ENCODE results near the gene PTPN4. TPM values are rescaled to one million over a fixed set of nuclear protein-coding genes. Genes with fewer than 3 reads are reported as not detected.

The PTPN4 gene
- polyA plus RNA-seq, 3 donors = 5.5 to 6.7 (median 5.7) TPM

- Histone ChIP-seq H3K4me2 (replicated peaks; ENCODE audit: extremely low read depth, low read length, poor library complexity, severe bottlenecking) (no peak overlapping the region), H3K9ac (ENCODE audit: insufficient read depth, low read length, poor library complexity, severe bottlenecking) (no peak overlapping the region), H2AFZ (ENCODE audit: insufficient read depth, low read depth, low read length, poor library complexity, severe bottlenecking) (no peak overlapping the region), H3K4me3 (replicated peaks in 1 of 3; ENCODE audit: low read depth in 2 of 3, low read length in 3 of 3) (no peak overlapping the region), H3K27me3 (ENCODE audit: control insufficient read depth in 2 of 2, insufficient read depth in 2 of 2, low read length in 2 of 2) (no peaks in the 10 kb centered on the region), H3K27ac (ENCODE audit: low read depth in 1 of 2, low read length in 2 of 2) (no peak overlapping the region), H3K36me3 (replicated peaks in 1 of 2; ENCODE audit: control insufficient read depth in 1 of 2, insufficient read depth in 2 of 2, low read length in 2 of 2) (peaks cover 7 to 30% of the 10 kb centered on the region in 2 donors), H3K4me1 (ENCODE audit: control insufficient read depth in 1 of 2, insufficient read depth in 2 of 2, low read length in 2 of 2) (no peaks in the 10 kb centered on the region), H3K9me3 (replicated peaks in 1 of 2; ENCODE audit: control insufficient read depth in 1 of 2, insufficient read depth in 1 of 2, low read length in 2 of 2) (no peaks in the 10 kb centered on the region), H3K79me2 (ENCODE audit: insufficient read depth, low read length) (no peaks in the 10 kb centered on the region), H4K20me1 (ENCODE audit: insufficient read depth, low read length) (no peaks in the 10 kb centered on the region)
- H3K4me3 Mint-ChIP-seq = no peak overlapping the region
- DNase-seq = no peak
- H3K27me3 Mint-ChIP-seq (ENCODE audit: low read depth in 3 of 3) = no peaks in the 10 kb centered on the region
- H3K9me3 Mint-ChIP-seq = peaks cover 0 to 3% (median 0%) of the 10 kb centered on the region in 7 donors
- 100% methylated on average over 2 of the region's 2 CpGs for WGBS (ENCODE audit: insufficient coverage)
- H3K27ac Mint-ChIP-seq = no peak overlapping the region
- peaks cover 32 to 37% of the 10 kb centered on the region in 2 donors for H3K36me3 Mint-ChIP-seq
- intact Hi-C loops (cut with micrococcal nuclease) = no loop called here
- TF ChIP-seq CTCF (IDR thresholded peaks at IDR 0.05) = no peak
- peaks cover 2% of the 10 kb centered on the region for H3K4me1 Mint-ChIP-seq
These were observed 191.2 kb downstream of the PTPN4 start for GRCh38 chr2:119950966-119951365.

- Mint-ChIP-seq H3K4me3 (no peak overlapping the region), H3K27ac (no peak overlapping the region), H3K4me1 (no peaks in the 10 kb centered on the region), H3K36me3 (peaks cover 37 to 39% of the 10 kb centered on the region in 2 donors), H3K27me3 (ENCODE audit: low read depth in 3 of 3) (no peaks in the 10 kb centered on the region), H3K9me3 (peaks cover 0 to 3% (median 0%) of the 10 kb centered on the region in 7 donors)
- Histone ChIP-seq H3K27me3 (ENCODE audit: control insufficient read depth in 2 of 2, insufficient read depth in 2 of 2, low read length in 2 of 2) (no peaks in the 10 kb centered on the region), H3K79me2 (ENCODE audit: insufficient read depth, low read length) (no peaks in the 10 kb centered on the region), H3K36me3 (replicated peaks in 1 of 2; ENCODE audit: control insufficient read depth in 1 of 2, insufficient read depth in 2 of 2, low read length in 2 of 2) (peaks cover 9 to 39% of the 10 kb centered on the region in 2 donors), H3K4me1 (ENCODE audit: control insufficient read depth in 1 of 2, insufficient read depth in 2 of 2, low read length in 2 of 2) (no peaks in the 10 kb centered on the region), H4K20me1 (ENCODE audit: insufficient read depth, low read length) (no peaks in the 10 kb centered on the region), H2AFZ (ENCODE audit: insufficient read depth, low read depth, low read length, poor library complexity, severe bottlenecking) (no peak overlapping the region), H3K9ac (ENCODE audit: insufficient read depth, low read length, poor library complexity, severe bottlenecking) (no peak overlapping the region), H3K9me3 (replicated peaks in 1 of 2; ENCODE audit: control insufficient read depth in 1 of 2, insufficient read depth in 1 of 2, low read length in 2 of 2) (peaks cover 0 to 2% of the 10 kb centered on the region in 2 donors), H3K27ac (ENCODE audit: low read depth in 1 of 2, low read length in 2 of 2) (no peak overlapping the region), H3K4me3 (replicated peaks in 1 of 3; ENCODE audit: low read depth in 2 of 3, low read length in 3 of 3) (no peak overlapping the region), H3K4me2 (replicated peaks; ENCODE audit: extremely low read depth, low read length, poor library complexity, severe bottlenecking) (no peak overlapping the region)
- intact Hi-C loops (cut with micrococcal nuclease) = no loop called here
- DNase-seq = no peak
- TF ChIP-seq CTCF (IDR thresholded peaks at IDR 0.05) = no peak
These were observed 199.0 kb downstream of the PTPN4 start for GRCh38 chr2:119958670-119959268.

All from CD14-positive monocyte (primary cell).